SK-N-SH treated with all-trans-retinoic acid at 6 μM for 48 hours (cell line): ENCODE data around the gene NBEAL1.

ENCODE experiments used
- ATAC-seq: fragments of 200-7000 bp; cut with Tn5 transposase; 3 replicates; pipeline ENCODE4 v1.9.1; 2020; ENCODE audit warnings: mild to moderate bottlenecking, moderate library complexity
- ARNTL ChIP-seq: fragments of 450-650 bp; formaldehyde crosslinking; IDR thresholded peaks from 2 replicates; pipeline ENCODE4 v1.5.0; 2020; ENCODE audit warnings: low read depth, mild to moderate bottlenecking, moderate library complexity, borderline replicate concordance
- BACH2 ChIP-seq: fragments of 250-450 bp; sonication (Bioruptor Pico); IDR thresholded peaks from 2 replicates; pipeline ENCODE4 v1.9.0; 2021; ENCODE audit warnings: mild to moderate bottlenecking, borderline replicate concordance
- CREB5 ChIP-seq: fragments of 250-450 bp; sonication (Bioruptor Pico); IDR thresholded peaks from 2 replicates; pipeline ENCODE4 v1.5.1; 2020; ENCODE audit warnings: low read depth, mild to moderate bottlenecking, moderate library complexity
- CSDC2 ChIP-seq: fragments of 250-450 bp; sonication (Bioruptor Pico); IDR thresholded peaks from 2 replicates; pipeline ENCODE4 v1.5.0; 2020; ENCODE audit warnings: mild to moderate bottlenecking, moderate library complexity
- CSRNP3 ChIP-seq: fragments of 250-450 bp; sonication (Bioruptor Pico); IDR thresholded peaks from 2 replicates; pipeline ENCODE4 v1.5.1; 2021; ENCODE audit warnings: mild to moderate bottlenecking, moderate library complexity
- GLIS3 ChIP-seq: fragments of 250-450 bp; sonication (Bioruptor Pico); IDR thresholded peaks from 2 replicates; pipeline ENCODE4 v1.5.0; 2020; ENCODE audit warnings: mild to moderate bottlenecking, moderate library complexity
- ISL1 ChIP-seq: fragments of 250-450 bp; sonication (Bioruptor Pico); IDR thresholded peaks from 2 replicates; pipeline ENCODE4 v2.1.2; 2022; ENCODE audit warnings: mild to moderate bottlenecking, moderate library complexity
- PATZ1 ChIP-seq: fragments of 250-450 bp; sonication (Bioruptor Pico); IDR thresholded peaks from 2 replicates; pipeline ENCODE4 v1.8.0; 2020; ENCODE audit warnings: mild to moderate bottlenecking, moderate library complexity, borderline replicate concordance
- PPARA ChIP-seq: fragments of 250-450 bp; sonication (Bioruptor Pico); IDR thresholded peaks from 2 replicates; pipeline ENCODE4 v1.5.0; 2020; ENCODE audit warnings: mild to moderate bottlenecking, borderline replicate concordance
- RARB ChIP-seq: fragments of 250-450 bp; sonication (Bioruptor Pico); IDR thresholded peaks from 2 replicates; pipeline ENCODE4 v1.8.0; 2021; ENCODE audit warnings: mild to moderate bottlenecking, moderate library complexity
- SNAI2 ChIP-seq: fragments of 250-450 bp; sonication (Bioruptor Pico); IDR thresholded peaks from 2 replicates; pipeline ENCODE4 v1.5.0; 2020; ENCODE audit warnings: mild to moderate bottlenecking, moderate library complexity
- TCF4 ChIP-seq: fragments of 250-450 bp; sonication (Bioruptor Pico); IDR thresholded peaks from 2 replicates; pipeline ENCODE4 v1.8.0; 2021; ENCODE audit warnings: mild to moderate bottlenecking, moderate library complexity, borderline replicate concordance
- TSHZ2 ChIP-seq: fragments of 250-450 bp; sonication (Bioruptor Pico); IDR thresholded peaks from 2 replicates; pipeline ENCODE4 v1.5.0; 2020; ENCODE audit warnings: mild to moderate bottlenecking, moderate library complexity
- ZC3H10 ChIP-seq: fragments of 250-450 bp; sonication (Bioruptor Pico); IDR thresholded peaks from 2 replicates; pipeline ENCODE4 v1.5.1; 2021; ENCODE audit warnings: mild to moderate bottlenecking, moderate library complexity
- ZFP3 ChIP-seq: fragments of 250-450 bp; sonication (Bioruptor Pico); IDR thresholded peaks from 2 replicates; pipeline ENCODE4 v1.5.0; 2020; ENCODE audit warnings: mild to moderate bottlenecking, moderate library complexity
- ZFP30 ChIP-seq: fragments of 450-650 bp; formaldehyde crosslinking; IDR thresholded peaks from 2 replicates; pipeline ENCODE4 v1.5.0; 2022; ENCODE audit warnings: mild to moderate bottlenecking, moderate library complexity
- TF ChIP-seq, protein P1 (sequence below): fragments of 250-450 bp; sonication (Bioruptor Pico); IDR thresholded peaks from 2 replicates; pipeline ENCODE4 v1.8.0; 2021; ENCODE audit warnings: low read depth, mild to moderate bottlenecking, moderate library complexity, borderline replicate concordance

The NBEAL1 gene

GRCh38 chr2:203237346-203238238 lies 222.9 kb downstream of the NBEAL1 start:
- peak; percentile 33 for TF ChIP-seq ISL1
- TF ChIP-seq RARB (CRISPR knock-in tag): no peak

GRCh38 chr2:203238292-203238703 lies 223.6 kb downstream of the NBEAL1 start:
- TF ChIP-seq ARNTL (CRISPR knock-in tag) (no peak), RARB (CRISPR knock-in tag) (no peak), TSHZ2 (no peak), BACH2 (CRISPR knock-in tag) (no peak), ZFP30 (CRISPR knock-in tag) (no peak), ZFP3 (no peak), PATZ1 (CRISPR knock-in tag) (no peak), SNAI2 (CRISPR knock-in tag) (no peak), CSDC2 (no peak), TCF4 (CRISPR knock-in tag) (no peak), PPARA (CRISPR knock-in tag) (no peak), ZC3H10 (CRISPR knock-in tag) (no peak), CREB5 (CRISPR knock-in tag) (no peak), CSRNP3 (no peak)
- ATAC-seq: no peak; the same call in 2 of the 3 replicates

More at GRCh38 chr2:203237346-203238238, 222.9 kb downstream of the NBEAL1 start:
- ATAC-seq: no peak

GRCh38 chr2:203238704-203239526 lies 224.2 kb downstream of the NBEAL1 start, which contains the start of gene CYP20A1:
TSS of gene CYP20A1 (plus strand) at chr2:203239018. CDS start at chr2:203239063, 45 bp downstream.
- 0 out of 2 replicates have a peak, but pooled peaks have one; percentile 18 for TF ChIP-seq TSHZ2
- TF ChIP-seq GLIS3: peak; percentile 3; the same call in 1 of the 2 replicates
- TF ChIP-seq, protein P1, sequence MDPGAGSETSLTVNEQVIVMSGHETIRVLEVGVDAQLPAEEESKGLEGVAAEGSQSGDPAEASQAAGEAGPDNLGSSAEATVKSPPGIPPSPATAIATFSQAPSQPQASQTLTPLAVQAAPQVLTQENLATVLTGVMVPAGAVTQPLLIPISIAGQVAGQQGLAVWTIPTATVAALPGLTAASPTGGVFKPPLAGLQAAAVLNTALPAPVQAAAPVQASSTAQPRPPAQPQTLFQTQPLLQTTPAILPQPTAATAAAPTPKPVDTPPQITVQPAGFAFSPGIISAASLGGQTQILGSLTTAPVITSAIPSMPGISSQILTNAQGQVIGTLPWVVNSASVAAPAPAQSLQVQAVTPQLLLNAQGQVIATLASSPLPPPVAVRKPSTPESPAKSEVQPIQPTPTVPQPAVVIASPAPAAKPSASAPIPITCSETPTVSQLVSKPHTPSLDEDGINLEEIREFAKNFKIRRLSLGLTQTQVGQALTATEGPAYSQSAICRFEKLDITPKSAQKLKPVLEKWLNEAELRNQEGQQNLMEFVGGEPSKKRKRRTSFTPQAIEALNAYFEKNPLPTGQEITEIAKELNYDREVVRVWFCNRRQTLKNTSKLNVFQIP (CRISPR knock-in tag): no peak
- TF ChIP-seq PATZ1 (CRISPR knock-in tag): peak; percentile 70
- no peak for TF ChIP-seq TCF4 (CRISPR knock-in tag)
- 0 out of 2 replicates have a peak, but pooled peaks have one; percentile 42 for TF ChIP-seq ZFP3
- peak; percentile 94 for ATAC-seq
